Fibroblast of lung (primary cell): ENCODE results near the gene BTK. TPM values are rescaled to one million over a fixed set of nuclear protein-coding genes. Genes with fewer than 3 reads are reported as not detected.

ENCODE experiments used
- DNase-seq, 2 donors: peaks; one replicate each; pipeline versions ENCODE4 v3.0.0 to v3.0.0-alpha.2; 2010; ENCODE audit warnings: low read depth in 2 of 2
- H2AFZ ChIP-seq: 2 replicates; pipeline ENCODE4 v1.5.1; 2012; ENCODE audit warnings: low read length, control low read depth, inconsistent platforms
- H3K27ac ChIP-seq: 2 replicates; pipeline ENCODE4 v1.5.1; 2011; ENCODE audit warnings: low read length, control low read depth; ENCODE audit not compliant: insufficient read depth
- H3K27me3 ChIP-seq: 2 replicates; pipeline ENCODE4 v1.5.1; 2011; ENCODE audit warnings: mild to moderate bottlenecking, low read length; ENCODE audit not compliant: control insufficient read depth, insufficient read depth
- H3K36me3 ChIP-seq: 2 replicates; pipeline ENCODE4 v1.5.1; 2011; ENCODE audit warnings: low read length; ENCODE audit not compliant: control insufficient read depth, insufficient read depth
- H3K4me1 ChIP-seq: 2 replicates; pipeline ENCODE4 v1.5.1; 2011; ENCODE audit warnings: low read length; ENCODE audit not compliant: control insufficient read depth, insufficient read depth; ENCODE audit errors: extremely low read depth
- H3K4me2 ChIP-seq: 2 replicates; pipeline ENCODE4 v1.5.1; 2011; ENCODE audit warnings: low read length, control low read depth; ENCODE audit not compliant: insufficient read depth; ENCODE audit errors: extremely low read depth
- H3K4me3 ChIP-seq, 4 experiments: fragments of 200-600 bp in 1 of 4; sonication (generic) in 1 of 4; replicated peaks in 1 of 4; 2 replicates each; pipeline ENCODE4 v1.5.1; 2011 to 2016; ENCODE audit warnings: low read length in 4 of 4, low read depth in 3 of 4, mild to moderate bottlenecking in 3 of 4, control low read depth in 2 of 4, inconsistent platforms in 1 of 4, mixed read lengths in 1 of 4; ENCODE audit not compliant: insufficient read depth in 1 of 4; ENCODE audit errors: control extremely low read depth in 1 of 4
- H3K79me2 ChIP-seq: 2 replicates; pipeline ENCODE4 v1.5.1; 2012; ENCODE audit warnings: mild to moderate bottlenecking, low read length, inconsistent platforms; ENCODE audit not compliant: control insufficient read depth, insufficient read depth
- H3K9ac ChIP-seq: 2 replicates; pipeline ENCODE4 v1.5.1; 2011; ENCODE audit warnings: mild to moderate bottlenecking, low read length, control low read depth; ENCODE audit not compliant: insufficient read depth
- H3K9me3 ChIP-seq: 2 replicates; pipeline ENCODE4 v1.5.1; 2012; ENCODE audit warnings: low read depth, low read length; ENCODE audit not compliant: control insufficient read depth, insufficient read depth
- H4K20me1 ChIP-seq: 2 replicates; pipeline ENCODE4 v1.5.1; 2011; ENCODE audit warnings: low read length; ENCODE audit not compliant: control insufficient read depth, insufficient read depth; ENCODE audit errors: extremely low read depth
- EZH2 ChIP-seq: IDR thresholded peaks from 2 replicates; pipeline ENCODE4 v1.5.1; 2012; ENCODE audit warnings: low read length, control low read depth, mild to moderate bottlenecking; ENCODE audit errors: missing control alignments
- polyA plus RNA-seq, 2 donors: library from polyadenylated mRNA; depleted of rRNA in 1 of 2; stranded (reverse) in 1 of 2; unstranded in 1 of 2; fragments of >200 nt; gene quantifications; 2 replicates each; pipeline ENCODE4 v1.2.1, GENCODE V29; 2011 to 2012; ENCODE audit warnings: missing spikeins in 1 of 2
- total RNA-seq: library from RNA; depleted of rRNA; stranded (reverse); fragments of >200 nt; gene quantifications from 2 replicates; pipeline ENCODE4 v1.2.1, GENCODE V29; 2014
- TF ChIP-seq, protein P1 (sequence below), 2 donors: IDR thresholded peaks in 1 of 2; conservative IDR thresholded peaks in 1 of 2; 1 replicate in 1 of 2; 2 replicates in 1 of 2; pipeline ENCODE4 v1.5.1; 2011 to 2012; ENCODE audit warnings: low read length in 2 of 2, control low read depth in 1 of 2, inconsistent platforms in 1 of 2, low read depth in 1 of 2, mild to moderate bottlenecking in 1 of 2

BTK gene
- total and polyA plus RNA-seq, 2 donors (not counting 1 experiment from before 2014, with no cell fraction given): 0.05 TPM; not detected in 1

DNA sequence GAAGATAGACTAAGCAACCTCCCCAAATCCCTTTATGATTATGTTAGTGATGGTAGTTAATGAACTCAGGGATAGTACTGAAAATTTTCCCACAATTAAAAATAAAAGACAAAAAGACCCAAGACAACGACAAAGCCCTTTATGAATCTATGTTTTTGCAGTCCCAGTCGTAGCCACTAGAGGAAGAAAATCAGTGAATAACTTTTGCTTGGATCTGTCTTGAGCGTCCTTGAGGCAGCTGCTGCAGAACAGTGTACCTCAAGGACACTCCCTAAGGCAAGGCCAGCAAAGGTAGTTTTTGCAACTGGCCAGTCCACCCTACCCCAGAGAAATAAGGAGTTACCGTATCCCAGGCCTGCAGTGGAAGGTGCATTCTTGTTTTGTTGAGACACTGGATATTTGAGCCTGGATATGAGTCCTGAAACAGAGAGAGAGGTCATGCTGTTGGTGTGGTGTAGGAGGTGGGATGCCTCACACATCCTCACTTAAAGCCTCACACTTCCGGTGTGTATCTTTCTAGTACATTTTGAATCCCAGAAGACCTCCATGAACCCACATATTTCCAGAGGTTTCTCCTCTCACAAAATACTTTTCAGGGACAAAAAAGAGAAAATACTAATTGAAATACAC, 28.7 kb downstream of the BTK start:
- H3K27ac ChIP-seq: no peak overlapping the region
- H3K4me3 ChIP-seq: no peak overlapping the region
- H3K9ac ChIP-seq: no peak overlapping the region
- TF ChIP-seq, protein P1, sequence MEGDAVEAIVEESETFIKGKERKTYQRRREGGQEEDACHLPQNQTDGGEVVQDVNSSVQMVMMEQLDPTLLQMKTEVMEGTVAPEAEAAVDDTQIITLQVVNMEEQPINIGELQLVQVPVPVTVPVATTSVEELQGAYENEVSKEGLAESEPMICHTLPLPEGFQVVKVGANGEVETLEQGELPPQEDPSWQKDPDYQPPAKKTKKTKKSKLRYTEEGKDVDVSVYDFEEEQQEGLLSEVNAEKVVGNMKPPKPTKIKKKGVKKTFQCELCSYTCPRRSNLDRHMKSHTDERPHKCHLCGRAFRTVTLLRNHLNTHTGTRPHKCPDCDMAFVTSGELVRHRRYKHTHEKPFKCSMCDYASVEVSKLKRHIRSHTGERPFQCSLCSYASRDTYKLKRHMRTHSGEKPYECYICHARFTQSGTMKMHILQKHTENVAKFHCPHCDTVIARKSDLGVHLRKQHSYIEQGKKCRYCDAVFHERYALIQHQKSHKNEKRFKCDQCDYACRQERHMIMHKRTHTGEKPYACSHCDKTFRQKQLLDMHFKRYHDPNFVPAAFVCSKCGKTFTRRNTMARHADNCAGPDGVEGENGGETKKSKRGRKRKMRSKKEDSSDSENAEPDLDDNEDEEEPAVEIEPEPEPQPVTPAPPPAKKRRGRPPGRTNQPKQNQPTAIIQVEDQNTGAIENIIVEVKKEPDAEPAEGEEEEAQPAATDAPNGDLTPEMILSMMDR (conservative IDR thresholded peaks at IDR 0.05 in 1 of 2, IDR thresholded peaks at IDR 0.05 in 1 of 2; ENCODE audit: low read depth in 1 of 2, low read length in 2 of 2): peak; percentile 28 to 42
- no peak for TF ChIP-seq EZH2
- no peaks in the 10 kb centered on the region for H3K36me3 ChIP-seq
- DNase-seq: peak in 1 of 2 donors; percentile 2
- H3K27me3 ChIP-seq: no peaks in the 10 kb centered on the region
- no peak overlapping the region for H2AFZ ChIP-seq
- H3K4me1 ChIP-seq: no peaks in the 10 kb centered on the region
- no peak overlapping the region for H3K4me2 ChIP-seq
- no peaks in the 10 kb centered on the region for H3K79me2 ChIP-seq
- H3K9me3 ChIP-seq: no peaks in the 10 kb centered on the region
- no peaks in the 10 kb centered on the region for H4K20me1 ChIP-seq

DNA sequence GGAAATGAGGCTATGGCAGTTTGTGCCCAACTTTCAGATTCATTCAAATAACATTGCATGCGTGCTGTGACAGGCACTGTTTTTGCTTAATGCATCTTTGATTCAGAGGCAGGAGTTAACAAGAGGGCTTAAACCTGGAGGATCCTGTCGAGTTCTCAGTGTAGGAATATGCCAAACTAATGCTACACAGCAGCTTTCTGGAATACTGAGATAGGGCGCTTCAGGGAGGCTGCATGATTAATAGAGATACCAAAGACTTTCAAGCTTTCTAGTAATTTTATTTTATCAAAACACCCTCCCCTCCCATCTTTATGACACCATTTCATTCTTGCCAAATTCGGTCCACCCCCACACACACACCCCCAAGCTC, 36.8 kb downstream of the BTK start:
- TF ChIP-seq, protein P1 (conservative IDR thresholded peaks at IDR 0.05 in 1 of 2, IDR thresholded peaks at IDR 0.05 in 1 of 2; ENCODE audit: low read depth in 1 of 2, low read length in 2 of 2): no peak
- no peak for TF ChIP-seq EZH2
- Histone ChIP-seq H3K79me2 (peaks cover 13% of the 10 kb centered on the region), H3K36me3 (no peaks in the 10 kb centered on the region), H3K9ac (no peak overlapping the region), H2AFZ (no peak overlapping the region), H3K9me3 (no peaks in the 10 kb centered on the region), H3K27me3 (no peaks in the 10 kb centered on the region), H3K4me2 (peak overlapping the region; percentile 62), H3K4me3 (peak overlapping the region; percentile 50 to 72 (median 70)), H3K4me1 (peaks cover 2% of the 10 kb centered on the region), H3K27ac (peak overlapping the region; percentile 74), H4K20me1 (no peaks in the 10 kb centered on the region)
- no peak for DNase-seq

DNA sequence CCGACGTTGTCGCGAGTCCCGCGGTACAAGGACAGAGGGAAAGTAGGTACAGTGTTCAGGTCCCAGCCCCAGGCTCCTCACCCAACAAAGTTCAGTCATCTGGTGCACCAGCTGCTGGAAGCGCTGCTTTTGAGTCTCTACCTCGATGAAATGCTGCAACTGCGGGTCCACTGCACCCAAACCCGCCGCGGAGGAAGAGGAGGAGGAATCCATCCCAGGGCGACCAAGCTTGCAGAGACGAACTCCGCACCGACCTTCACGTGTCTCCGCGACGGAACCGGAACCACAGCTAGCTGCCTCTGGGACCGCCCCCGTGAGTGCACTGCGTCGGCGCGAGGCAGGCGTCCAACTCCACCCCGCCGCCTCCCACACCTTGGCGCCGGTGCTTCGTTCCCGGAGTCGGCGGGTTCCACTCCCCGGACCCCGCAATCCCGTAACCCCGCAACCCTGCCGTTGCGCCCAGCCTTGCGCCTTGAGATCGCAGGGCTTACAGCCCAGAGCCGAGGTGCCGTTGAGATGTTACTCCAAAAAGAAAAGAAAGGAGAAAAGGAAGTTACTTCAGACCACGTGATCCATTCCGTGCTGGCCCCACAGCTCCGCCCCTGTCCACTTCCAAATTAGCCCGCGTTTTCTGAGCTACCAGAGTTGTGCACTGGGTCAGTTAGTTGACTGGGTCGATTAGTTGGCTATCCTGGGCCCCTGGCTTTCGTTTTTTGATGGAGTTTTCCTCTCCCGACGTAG, 37.4 kb downstream of the BTK start, which contains the start of gene TIMM8A:
Gene TIMM8A (minus strand): TSS at position 291 of the 741 bp plus-strand sequence. CDS start 78 bp downstream, at position 213.
- H4K20me1 ChIP-seq: no peaks in the 10 kb centered on the region
- peak within 1 kb of the TSS; percentile 50 to 72 (median 70) for H3K4me3 ChIP-seq
- no peaks in the 10 kb centered on the region for H3K9me3 ChIP-seq
- H3K9ac ChIP-seq: peak within 1 kb of the TSS; percentile 68
- peak within 1 kb of the TSS; percentile 64 for H3K4me2 ChIP-seq
- H3K27ac ChIP-seq: peak within 1 kb of the TSS; percentile 74
- peaks cover 2% of the 10 kb centered on the region for H3K4me1 ChIP-seq
- no peaks in the 10 kb centered on the region for H3K27me3 ChIP-seq
- H2AFZ ChIP-seq: peak within 1 kb of the TSS; percentile 71
- H3K79me2 ChIP-seq: peaks cover 13% of the 10 kb centered on the region
- peak; percentile 63 to 68 for DNase-seq
- no peaks in the 10 kb centered on the region for H3K36me3 ChIP-seq
- TF ChIP-seq EZH2: no peak
